H9 (cell line): ENCODE measurements around the gene ROR1. TPM values are rescaled to one million over a fixed set of nuclear protein-coding genes. Genes with fewer than 3 reads are reported as not detected.

ENCODE experiments used
- DNase-seq: peaks from one replicate; pipeline ENCODE4 v3.0.0-alpha.2; 2017
- H2AFZ ChIP-seq: one replicate; pipeline ENCODE4 v1.6.1; 2013; ENCODE audit warnings: mild to moderate bottlenecking, low read length, control low read depth, moderate library complexity
- H2AK5ac ChIP-seq: 2 replicates; pipeline ENCODE4 v1.6.1; 2013; ENCODE audit warnings: low read length, control low read depth, mixed read lengths; ENCODE audit not compliant: insufficient read length
- H2BK120ac ChIP-seq: one replicate; pipeline ENCODE4 v1.6.1; 2013; ENCODE audit warnings: low read depth, mild to moderate bottlenecking, low read length, control low read depth, inconsistent platforms; ENCODE audit not compliant: poor library complexity, severe bottlenecking
- H2BK12ac ChIP-seq: 2 replicates; pipeline ENCODE4 v1.6.1; 2013; ENCODE audit warnings: low read length, control low read depth, mixed read lengths, low read depth; ENCODE audit not compliant: insufficient read length
- H2BK15ac ChIP-seq: 2 replicates; pipeline ENCODE4 v1.6.1; 2013; ENCODE audit warnings: low read depth, low read length, control low read depth
- H2BK20ac ChIP-seq: one replicate; pipeline ENCODE4 v1.6.1; 2013; ENCODE audit warnings: low read depth, mild to moderate bottlenecking, low read length, control low read depth, inconsistent platforms; ENCODE audit not compliant: poor library complexity, severe bottlenecking
- H2BK5ac ChIP-seq: 2 replicates; pipeline ENCODE4 v1.6.1; 2013; ENCODE audit warnings: low read length, control low read depth, mixed read lengths; ENCODE audit not compliant: insufficient read length
- H3K14ac ChIP-seq: 2 replicates; pipeline ENCODE4 v1.6.1; 2013; ENCODE audit warnings: low read length, control low read depth; ENCODE audit not compliant: insufficient read depth
- H3K18ac ChIP-seq: 2 replicates; pipeline ENCODE4 v1.6.1; 2013; ENCODE audit warnings: low read depth, mild to moderate bottlenecking, mixed read lengths, low read length, control low read depth; ENCODE audit not compliant: insufficient read length
- H3K23ac ChIP-seq: 2 replicates; pipeline ENCODE4 v1.6.1; 2013; ENCODE audit warnings: low read length, control low read depth, mixed read lengths, low read depth; ENCODE audit not compliant: insufficient read length
- H3K23me2 ChIP-seq: 2 replicates; pipeline ENCODE4 v1.6.1; 2013; ENCODE audit warnings: low read depth, mild to moderate bottlenecking, mixed read lengths, low read length, control low read depth; ENCODE audit not compliant: insufficient read length, poor library complexity, severe bottlenecking
- H3K27ac ChIP-seq: 2 replicates; pipeline ENCODE4 v1.5.1; 2013; ENCODE audit warnings: low read length, control low read depth, mixed read lengths, low read depth; ENCODE audit not compliant: insufficient read length
- H3K27me3 ChIP-seq: 2 replicates; pipeline ENCODE4 v1.6.1; 2013; ENCODE audit warnings: low read length, control low read depth, inconsistent platforms; ENCODE audit not compliant: insufficient read depth
- H3K4ac ChIP-seq: 2 replicates; pipeline ENCODE4 v1.6.1; 2013; ENCODE audit warnings: low read depth, mild to moderate bottlenecking, control low read depth, inconsistent platforms, low read length, moderate library complexity
- H3K4me1 ChIP-seq: 2 replicates; pipeline ENCODE4 v1.6.1; 2013; ENCODE audit warnings: low read length, control low read depth, inconsistent platforms; ENCODE audit not compliant: insufficient read depth
- H3K4me2 ChIP-seq: 2 replicates; pipeline ENCODE4 v1.6.1; 2013; ENCODE audit warnings: low read length, control low read depth, mixed read lengths; ENCODE audit not compliant: insufficient read length, insufficient read depth
- H3K56ac ChIP-seq: 2 replicates; pipeline ENCODE4 v1.6.1; 2013; ENCODE audit warnings: low read depth, mild to moderate bottlenecking, mixed read lengths, low read length, control low read depth; ENCODE audit not compliant: insufficient read length
- H3K79me1 ChIP-seq: 2 replicates; pipeline ENCODE4 v1.6.1; 2013; ENCODE audit warnings: low read depth, mild to moderate bottlenecking, moderate library complexity, low read length, control low read depth, inconsistent platforms; ENCODE audit not compliant: insufficient read depth, poor library complexity, severe bottlenecking
- H3K79me2 ChIP-seq: 2 replicates; pipeline ENCODE4 v1.6.1; 2013; ENCODE audit warnings: low read length, control low read depth, inconsistent platforms; ENCODE audit not compliant: insufficient read depth
- H3K9ac ChIP-seq: 2 replicates; pipeline ENCODE4 v1.6.1; 2013; ENCODE audit warnings: low read length, control low read depth, mixed read lengths; ENCODE audit not compliant: insufficient read length; ENCODE audit errors: extremely low read depth
- H3K9me3 ChIP-seq: one replicate; pipeline ENCODE4 v1.6.1; 2013; ENCODE audit warnings: low read depth, low read length, inconsistent platforms; ENCODE audit not compliant: control insufficient read depth
- H3T11ph ChIP-seq: one replicate; pipeline ENCODE4 v1.6.1; 2013; ENCODE audit warnings: mild to moderate bottlenecking, low read length, control low read depth, inconsistent platforms
- H4K20me1 ChIP-seq: one replicate; pipeline ENCODE4 v1.6.1; 2013; ENCODE audit not compliant: control insufficient read depth, insufficient read length, insufficient read depth
- H4K5ac ChIP-seq: 2 replicates; pipeline ENCODE4 v1.6.1; 2013; ENCODE audit warnings: low read depth, mild to moderate bottlenecking, mixed read lengths, low read length, control low read depth; ENCODE audit not compliant: insufficient read length
- H4K8ac ChIP-seq: replicated peaks from 2 replicates; pipeline ENCODE4 v1.6.1; 2013; ENCODE audit warnings: low read length, control low read depth, mixed read lengths, low read depth; ENCODE audit not compliant: insufficient read length
- H4K91ac ChIP-seq: 2 replicates; pipeline ENCODE4 v1.6.1; 2013; ENCODE audit warnings: low read depth, mild to moderate bottlenecking, moderate library complexity, mixed read lengths, low read length, control low read depth; ENCODE audit not compliant: insufficient read length
- H3K27ac Mint-ChIP-seq, 3 experiments: 2 replicates in 2 of 3; 3 replicates in 1 of 3; pipeline ENCODE4 v1.8.0; 2020 to 2021; ENCODE audit warnings: mixed read lengths in 3 of 3, mild to moderate bottlenecking in 1 of 3, moderate library complexity in 1 of 3
- H3K27me3 Mint-ChIP-seq: 2 replicates; pipeline ENCODE4 v1.8.0; 2021; ENCODE audit warnings: low read depth, mild to moderate bottlenecking, moderate library complexity, mixed read lengths
- H3K36me3 Mint-ChIP-seq, 3 experiments: 2 replicates in 2 of 3; 3 replicates in 1 of 3; pipeline ENCODE4 v1.8.0; 2020 to 2021; ENCODE audit warnings: low read depth in 3 of 3, mixed read lengths in 3 of 3; ENCODE audit not compliant: insufficient read depth in 1 of 3
- H3K4me1 Mint-ChIP-seq, 2 experiments: 2 replicates each; pipeline ENCODE4 v1.8.0; 2020; ENCODE audit warnings: mixed read lengths in 2 of 2
- H3K4me3 Mint-ChIP-seq, 2 experiments: 2 replicates in 1 of 2; 3 replicates in 1 of 2; pipeline ENCODE4 v1.8.0; 2020 to 2021; ENCODE audit warnings: mild to moderate bottlenecking in 2 of 2, mixed read lengths in 2 of 2, moderate library complexity in 1 of 2
- H3K9me3 Mint-ChIP-seq, 2 experiments: 2 replicates in 1 of 2; 3 replicates in 1 of 2; pipeline ENCODE4 v1.8.0; 2020; ENCODE audit warnings: mild to moderate bottlenecking in 2 of 2, mixed read lengths in 2 of 2, moderate library complexity in 1 of 2
- CTCF ChIP-seq: fragments of 200-600 bp; sonication (generic); conservative IDR thresholded peaks from 3 replicates; pipeline ENCODE4 v1.8.0; 2021; ENCODE audit warnings: antibody characterized with exemption, mild to moderate bottlenecking
- total RNA-seq: library from RNA; stranded (reverse); gene quantifications from 2 replicates; pipeline ENCODE4 v1.2.1, GENCODE V29; 2021

Gene ROR1
- total RNA-seq, 1 experiment from 2014 or later: 75.9 TPM

- no peak overlapping the region for H2BK15ac ChIP-seq
- no peaks in the 10 kb centered on the region for H3K9me3 ChIP-seq
- no peak overlapping the region for H2BK5ac ChIP-seq
- Mint-ChIP-seq H3K36me3 (peaks cover 0 to 4% (median 3%) of the 10 kb centered on the region in 3 experiments; a peak in 2 of 7 replicates), H3K4me1 (peaks cover 14 to 35% of the 10 kb centered on the region in 2 experiments), H3K27ac (peak overlapping the region in 1 of 3 experiments; percentile 64; a peak in 1 of 7 replicates), H3K27me3 (no peaks in the 10 kb centered on the region), H3K4me3 (no peak overlapping the region), H3K9me3 (peaks cover 0 to 2% of the 10 kb centered on the region in 2 experiments; a peak in 1 of 5 replicates)
- no peaks in the 10 kb centered on the region for H3K79me2 ChIP-seq
- H2AK5ac ChIP-seq: no peak overlapping the region
- H3K79me1 ChIP-seq: no peaks in the 10 kb centered on the region
- H3K9ac ChIP-seq: no peak overlapping the region
- no peaks in the 10 kb centered on the region for H3K23me2 ChIP-seq
- H3K4ac ChIP-seq: no peak overlapping the region
- no peak overlapping the region for H3K23ac ChIP-seq
- H3K4me1 ChIP-seq: peaks cover 5% of the 10 kb centered on the region; the same call in 1 of the 2 replicates
- H3K18ac ChIP-seq: no peak overlapping the region
- H3K4me2 ChIP-seq: no peak overlapping the region
- no peak overlapping the region for H2AFZ ChIP-seq
- no peak overlapping the region for H3K56ac ChIP-seq
- H4K20me1 ChIP-seq: no peaks in the 10 kb centered on the region
- no peak overlapping the region for H2BK12ac ChIP-seq
- DNase-seq: no peak
- H2BK120ac ChIP-seq: no peak overlapping the region
- H3K27me3 ChIP-seq: no peaks in the 10 kb centered on the region
- TF ChIP-seq CTCF: no peak
- no peak overlapping the region for H4K8ac ChIP-seq
- H4K91ac ChIP-seq: no peak overlapping the region
- no peak overlapping the region for H2BK20ac ChIP-seq
- H4K5ac ChIP-seq: no peak overlapping the region
- no peak overlapping the region for H3K27ac ChIP-seq
- no peak overlapping the region for H3T11ph ChIP-seq
- no peak overlapping the region for H3K14ac ChIP-seq
Measured at GRCh38 chr1:64093941-64094340, 320.1 kb downstream of the ROR1 start.
